Adipocyte (in vitro differentiated cells): ENCODE results near the gene UCK2.
A peak's percentile ranks its signal among the peaks of the same experiment; 100 is the strongest.

Experiments
- DNase-seq: peaks from one replicate; pipeline ENCODE4 v3.0.0-alpha.2; 2015; ENCODE audit warnings: low read depth
- H3K27me3 ChIP-seq: replicated peaks from 2 replicates; pipeline ENCODE4 v1.7.0; 2013; ENCODE audit warnings: mild to moderate bottlenecking, low read length, moderate library complexity; ENCODE audit not compliant: control insufficient read depth, insufficient read depth
- H3K36me3 ChIP-seq: 2 replicates; pipeline ENCODE4 v1.7.0; 2013; ENCODE audit warnings: low read length, mild to moderate bottlenecking, moderate library complexity; ENCODE audit not compliant: control insufficient read depth, insufficient read depth, severe bottlenecking
- H3K4me1 ChIP-seq: 2 replicates; pipeline ENCODE4 v1.7.0; 2013; ENCODE audit warnings: mild to moderate bottlenecking, low read length, moderate library complexity; ENCODE audit not compliant: control insufficient read depth, insufficient read depth
- H3K4me3 ChIP-seq: 2 replicates; pipeline ENCODE4 v1.7.0; 2013; ENCODE audit warnings: mild to moderate bottlenecking, low read length, moderate library complexity
- H3K9ac ChIP-seq: 2 replicates; pipeline ENCODE4 v1.7.0; 2013; ENCODE audit warnings: mild to moderate bottlenecking, low read length, moderate library complexity
- H3K9me3 ChIP-seq: 2 replicates; pipeline ENCODE4 v1.7.0; 2013; ENCODE audit warnings: mild to moderate bottlenecking, low read length, moderate library complexity; ENCODE audit not compliant: control insufficient read depth

UCK2 gene

DNA sequence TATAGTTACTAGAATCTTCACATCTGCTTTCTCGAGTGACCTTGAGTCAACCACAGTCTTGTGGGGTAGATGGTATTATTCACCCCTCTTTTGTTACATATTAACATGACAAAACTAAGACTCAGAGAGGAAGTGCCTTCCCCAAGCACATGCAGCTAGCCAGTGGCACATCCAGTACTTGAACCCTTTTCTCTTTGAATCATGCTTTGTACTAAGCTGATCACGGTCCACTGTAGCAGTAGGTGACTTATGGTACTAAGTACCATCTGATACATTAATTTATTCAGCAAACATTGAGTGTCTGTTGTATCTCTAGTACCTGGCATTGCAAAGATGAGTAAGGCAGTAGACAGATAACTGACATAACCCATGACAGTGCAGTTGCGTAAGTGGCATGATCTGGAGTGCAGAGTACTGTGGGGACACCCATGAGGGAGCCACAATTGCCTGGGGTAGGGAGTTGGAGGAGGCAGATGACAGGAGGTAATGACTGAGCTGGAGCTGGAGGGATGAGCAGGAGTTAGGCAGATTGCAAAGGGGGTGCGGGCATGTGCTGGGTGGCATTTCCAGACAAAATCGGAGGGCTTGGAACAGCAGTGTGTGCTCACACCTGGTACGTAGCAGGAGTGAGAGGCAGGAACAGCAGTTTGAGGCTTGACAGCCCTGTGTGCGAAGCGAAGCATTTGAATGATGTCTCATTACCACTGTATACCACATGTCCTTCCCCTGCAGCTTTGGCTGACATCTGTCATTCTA, 29.8 kb downstream of the UCK2 start:
- no peaks in the 10 kb centered on the region for H3K36me3 ChIP-seq
- H3K9ac ChIP-seq = no peak overlapping the region
- no peak overlapping the region for H3K4me3 ChIP-seq
- DNase-seq = no peak
- H3K4me1 ChIP-seq = peaks cover 35% of the 10 kb centered on the region
- H3K9me3 ChIP-seq = no peaks in the 10 kb centered on the region
- no peaks in the 10 kb centered on the region for H3K27me3 ChIP-seq

DNA sequence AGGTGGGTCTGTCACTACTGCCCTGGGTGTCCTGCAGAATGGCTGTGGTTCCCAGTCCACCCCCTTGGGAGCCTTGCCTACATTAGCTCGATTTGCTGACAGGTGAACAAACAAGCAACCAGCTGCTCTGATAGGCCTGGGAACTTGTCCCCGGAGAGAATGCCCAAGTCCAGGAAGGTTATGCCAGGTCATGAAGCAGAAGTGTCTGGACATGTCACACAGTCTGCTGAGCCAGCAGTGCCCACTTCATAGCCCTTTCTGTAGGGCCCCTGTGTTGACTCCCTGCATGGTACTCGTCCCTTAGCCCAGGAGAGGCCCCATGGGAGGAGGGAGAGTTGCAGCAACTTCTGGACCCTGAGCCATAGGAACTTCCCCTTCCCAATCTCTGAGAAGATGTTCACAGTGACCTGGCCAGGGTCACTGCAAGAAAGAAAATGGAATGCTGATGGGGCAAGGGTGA, 31.0 kb downstream of the UCK2 start:
- Histone ChIP-seq H3K36me3 (no peaks in the 10 kb centered on the region), H3K4me3 (no peak overlapping the region), H3K9me3 (no peaks in the 10 kb centered on the region), H3K9ac (no peak overlapping the region), H3K27me3 (no peaks in the 10 kb centered on the region), H3K4me1 (peaks cover 33% of the 10 kb centered on the region)
- no peak for DNase-seq

DNA sequence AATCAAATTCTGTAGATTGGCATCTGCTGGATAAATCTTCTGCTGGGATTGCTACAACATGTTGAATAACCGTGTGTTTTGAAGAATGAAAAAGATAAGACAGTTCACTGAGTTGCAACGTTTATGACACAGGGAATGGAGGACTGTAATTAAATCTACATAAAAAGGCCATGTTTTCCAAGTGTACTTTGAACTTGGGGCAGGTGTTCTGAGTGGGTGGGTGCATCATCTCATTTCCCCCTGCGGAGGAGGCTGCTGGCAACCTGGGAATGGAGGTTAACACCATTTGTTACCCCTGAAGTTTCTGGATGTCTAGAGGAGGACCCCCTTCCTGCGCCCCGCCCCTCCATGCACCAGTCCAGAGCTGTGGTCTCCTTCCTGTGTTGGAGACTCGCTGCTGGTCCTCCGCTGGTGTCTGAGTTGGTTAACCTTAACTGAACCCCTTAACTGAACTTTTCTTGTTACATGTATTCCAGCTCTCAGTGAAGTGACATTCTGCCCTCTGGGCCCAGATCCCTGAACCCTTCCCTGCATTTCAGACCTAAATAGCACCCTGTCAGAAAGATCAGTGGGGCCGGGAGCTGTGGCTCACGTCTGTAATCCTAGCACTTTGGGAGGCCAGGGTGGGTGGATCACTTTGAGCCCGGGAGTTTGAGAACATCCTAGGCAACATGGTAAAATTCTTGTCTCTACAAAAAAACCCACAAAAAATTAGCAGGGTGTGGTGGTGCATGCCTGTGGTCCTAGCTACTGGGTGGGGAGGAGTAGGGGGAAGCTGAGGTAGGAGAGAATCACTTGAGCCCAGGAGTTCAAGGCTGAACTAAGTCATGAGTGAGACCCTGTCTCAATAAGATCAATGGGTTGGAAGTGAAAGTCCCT, 31.8 kb downstream of the UCK2 start:
- no peaks in the 10 kb centered on the region for H3K36me3 ChIP-seq
- no peaks in the 10 kb centered on the region for H3K27me3 ChIP-seq
- H3K9me3 ChIP-seq = no peaks in the 10 kb centered on the region
- DNase-seq = no peak
- H3K4me3 ChIP-seq = no peak overlapping the region
- no peak overlapping the region for H3K9ac ChIP-seq
- H3K4me1 ChIP-seq = peaks cover 25% of the 10 kb centered on the region

DNA sequence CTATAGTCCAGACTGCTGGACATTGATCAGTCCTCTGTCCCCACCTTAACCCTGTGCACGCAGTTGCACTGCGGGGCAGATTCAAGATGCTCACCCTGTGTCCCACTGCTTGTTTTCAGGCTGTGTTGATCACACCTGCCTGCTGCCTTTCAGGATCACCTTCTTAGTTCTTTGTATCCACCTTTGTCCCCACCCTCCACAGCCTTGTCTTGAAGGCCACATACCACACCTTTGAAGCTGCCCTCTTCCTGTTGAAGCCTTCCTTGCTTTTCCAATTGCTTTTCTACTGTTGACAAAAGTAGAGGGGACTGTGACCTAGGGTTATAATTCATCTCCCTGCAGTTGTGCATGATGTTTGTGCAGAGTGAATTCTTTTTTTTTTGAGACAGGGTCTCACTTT, 32.7 kb downstream of the UCK2 start:
- H3K4me1 ChIP-seq = peaks cover 24% of the 10 kb centered on the region
- H3K9ac ChIP-seq = no peak overlapping the region
- no peaks in the 10 kb centered on the region for H3K9me3 ChIP-seq
- H3K4me3 ChIP-seq = no peak overlapping the region
- H3K36me3 ChIP-seq = no peaks in the 10 kb centered on the region
- H3K27me3 ChIP-seq = no peaks in the 10 kb centered on the region
- DNase-seq = no peak

DNA sequence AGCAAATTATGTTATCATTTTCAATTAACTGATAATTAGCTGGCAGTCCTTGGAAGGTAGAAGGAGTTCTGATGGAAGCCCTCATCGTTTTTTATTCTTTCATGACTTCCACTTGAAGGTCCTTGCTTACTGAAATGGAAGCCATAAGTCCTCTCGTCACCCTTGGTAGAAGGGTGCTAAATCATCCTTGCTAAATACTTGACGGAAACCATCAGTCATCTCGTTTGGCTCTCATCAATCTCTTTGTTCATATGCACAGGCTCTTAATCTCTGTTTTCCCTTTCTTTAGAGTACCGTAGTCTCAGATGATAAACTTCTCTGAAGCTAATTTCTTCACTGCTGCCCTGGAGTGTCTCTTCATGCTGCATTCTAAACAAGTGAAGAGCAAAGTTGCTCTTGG, 34.5 kb downstream of the UCK2 start:
- H3K9me3 ChIP-seq = no peaks in the 10 kb centered on the region

DNA sequence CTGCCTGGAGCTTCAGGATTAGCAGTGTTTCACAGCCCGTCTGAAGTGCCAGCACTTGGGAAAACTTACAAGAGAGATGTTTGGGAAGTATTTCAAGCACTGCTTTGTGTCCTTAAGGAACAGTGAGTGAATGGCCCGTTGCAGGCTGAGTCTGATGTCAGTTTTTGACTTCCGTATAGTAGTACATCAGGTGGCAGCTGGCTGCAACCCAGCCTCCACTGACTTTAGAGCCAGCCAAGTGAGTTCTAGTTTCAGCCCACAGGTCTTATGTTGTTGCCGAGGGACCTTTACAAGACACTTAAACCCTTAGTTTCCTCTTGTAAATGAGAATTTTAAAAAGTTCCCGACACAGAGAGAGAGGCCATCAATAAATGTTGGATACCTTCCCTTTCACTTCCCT, 35.0 kb downstream of the UCK2 start:
- Histone ChIP-seq H3K27me3 (no peaks in the 10 kb centered on the region), H3K4me1 (peaks cover 11% of the 10 kb centered on the region), H3K9ac (no peak overlapping the region), H3K4me3 (no peak overlapping the region), H3K36me3 (no peaks in the 10 kb centered on the region), H3K9me3 (no peaks in the 10 kb centered on the region)
- DNase-seq = no peak

More for the DNA sequence above, 34.5 kb downstream of the UCK2 start:
- Histone ChIP-seq H3K27me3 (no peaks in the 10 kb centered on the region), H3K9ac (no peak overlapping the region), H3K4me3 (no peak overlapping the region), H3K4me1 (peaks cover 16% of the 10 kb centered on the region), H3K36me3 (no peaks in the 10 kb centered on the region)
- DNase-seq = no peak

DNA sequence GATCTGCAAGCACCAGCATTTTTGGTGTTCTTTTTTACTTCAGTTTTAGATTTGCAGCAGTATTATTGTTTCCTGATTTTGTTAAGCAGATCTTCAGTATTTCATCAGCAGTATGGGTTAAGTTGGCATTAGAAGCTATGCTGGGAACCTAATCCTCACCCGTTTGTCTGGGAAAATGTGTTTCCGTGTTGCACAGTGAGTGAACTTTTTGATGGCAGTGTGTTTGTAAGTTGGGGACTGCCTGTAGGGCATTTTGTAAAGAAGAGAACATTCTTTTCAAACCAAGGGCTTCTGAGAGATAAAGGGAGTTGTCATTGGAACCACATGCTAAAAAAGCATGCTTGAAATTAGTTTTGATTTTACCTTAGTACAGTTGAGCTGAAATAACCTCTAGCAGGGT, 35.9 kb downstream of the UCK2 start:
- Histone ChIP-seq H3K4me3 (no peak overlapping the region), H3K27me3 (no peaks in the 10 kb centered on the region), H3K9me3 (no peaks in the 10 kb centered on the region), H3K4me1 (peaks cover 7% of the 10 kb centered on the region), H3K9ac (no peak overlapping the region), H3K36me3 (no peaks in the 10 kb centered on the region)
- peak; percentile 36 for DNase-seq

DNA sequence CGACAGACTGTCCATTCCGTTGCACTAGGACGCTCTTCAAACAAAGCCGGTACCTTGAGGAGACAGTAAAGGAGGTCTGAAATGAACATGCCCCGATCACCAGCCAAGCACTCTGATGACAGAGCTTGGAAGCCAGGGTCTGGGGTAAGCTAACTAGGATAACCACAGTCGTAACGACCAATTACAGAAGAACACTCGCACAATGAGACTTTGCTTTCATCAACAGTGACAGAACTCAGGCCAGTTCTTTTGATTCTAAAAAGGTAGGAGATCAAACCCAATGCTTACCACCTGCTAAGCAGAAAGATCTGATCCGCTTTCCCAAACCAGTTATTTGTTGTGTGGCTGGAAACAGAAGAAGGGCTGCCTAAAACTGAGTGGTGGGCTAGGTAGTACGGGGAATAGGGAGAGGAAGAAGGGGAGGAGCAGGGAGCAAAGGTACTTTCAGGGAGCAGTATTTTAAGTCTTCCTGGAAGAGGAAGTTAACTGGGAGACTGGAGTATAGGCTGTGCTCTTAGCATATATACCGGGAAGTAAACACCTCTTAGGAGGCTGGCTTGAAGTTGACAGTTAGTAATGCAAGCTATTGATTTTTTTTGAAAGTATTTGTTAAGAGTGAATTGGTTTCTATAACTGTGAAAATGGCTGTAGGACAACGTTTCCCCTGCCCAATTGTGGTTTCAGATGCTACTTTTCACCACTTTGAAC, 38.4 kb downstream of the UCK2 start:
- Histone ChIP-seq H3K9ac (no peak overlapping the region), H3K36me3 (no peaks in the 10 kb centered on the region), H3K4me1 (no peaks in the 10 kb centered on the region), H3K4me3 (no peak overlapping the region), H3K9me3 (no peaks in the 10 kb centered on the region), H3K27me3 (no peaks in the 10 kb centered on the region)
- DNase-seq = no peak

DNA sequence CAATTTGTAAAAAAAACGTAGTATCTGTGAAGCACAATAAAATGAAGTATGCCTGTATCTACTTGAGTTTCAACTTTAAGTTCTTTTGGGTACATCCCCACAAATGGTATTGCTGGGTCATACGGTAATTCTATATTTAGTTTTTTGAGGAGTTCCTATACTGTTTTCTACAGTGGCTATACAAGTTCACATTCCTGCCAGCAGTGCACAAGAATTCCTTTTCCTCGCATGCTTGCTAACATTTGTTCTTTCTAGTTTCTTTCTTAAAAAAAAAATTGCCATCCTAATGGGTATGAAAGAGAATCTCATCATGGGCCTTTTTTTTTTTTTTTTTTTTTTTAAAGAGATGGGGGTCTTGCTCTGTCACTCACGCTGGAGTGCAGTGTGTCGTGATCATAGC, 41.9 kb downstream of the UCK2 start:
- Histone ChIP-seq H3K4me1 (peaks cover 3% of the 10 kb centered on the region), H3K27me3 (no peaks in the 10 kb centered on the region), H3K4me3 (no peak overlapping the region), H3K9ac (no peak overlapping the region), H3K9me3 (no peaks in the 10 kb centered on the region), H3K36me3 (no peaks in the 10 kb centered on the region)
- DNase-seq = peak; percentile 14

DNA sequence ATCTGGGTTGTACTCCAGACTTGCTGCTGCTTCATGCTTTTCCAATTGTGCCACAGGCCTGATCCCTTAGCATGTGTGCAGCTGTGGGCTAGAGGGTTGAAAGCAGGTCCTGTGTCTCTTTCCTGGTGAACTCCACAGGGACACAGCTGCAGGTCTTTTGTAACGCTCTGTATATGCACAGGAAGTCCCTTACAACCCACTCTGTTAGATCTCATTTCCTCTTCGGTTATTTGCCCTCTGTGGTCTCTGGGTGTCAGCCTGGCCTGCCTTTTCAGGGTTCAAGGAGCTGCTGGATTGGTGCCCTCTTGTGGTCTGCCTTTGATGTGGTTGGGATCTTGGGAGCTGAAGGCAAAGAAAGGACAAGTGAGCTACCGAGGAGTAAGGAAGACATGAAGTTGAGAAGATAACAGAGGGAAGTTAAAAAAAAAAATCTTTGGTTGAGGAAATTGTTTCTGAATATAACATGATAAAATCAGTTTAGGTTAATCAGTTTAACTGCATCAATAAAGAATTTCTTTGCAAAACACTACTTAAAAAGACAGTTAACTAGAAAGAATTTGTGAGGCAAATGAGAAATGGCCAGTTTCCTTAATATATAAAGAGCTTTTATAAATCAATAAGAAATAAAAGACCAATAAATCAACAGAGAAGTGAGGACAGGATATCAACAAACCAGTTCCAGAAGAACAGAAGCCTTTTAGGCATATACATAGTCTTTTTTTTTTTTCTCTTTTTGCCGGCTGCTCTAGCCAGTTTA, 44.1 kb downstream of the UCK2 start:
- Histone ChIP-seq H3K9ac (no peak overlapping the region), H3K4me3 (no peak overlapping the region), H3K27me3 (no peaks in the 10 kb centered on the region), H3K4me1 (peaks cover 3% of the 10 kb centered on the region), H3K9me3 (no peaks in the 10 kb centered on the region), H3K36me3 (no peaks in the 10 kb centered on the region)
- no peak for DNase-seq
